Stimulated activated CD8-positive, alpha-beta memory T cell treated with anti-CD3 and anti-CD28 coated beads, Interleukin-4, amount 100 ng/mL, for 24 hours (primary cell): ENCODE measurements around the gene COL9A2.

Experiments
- DNase-seq: peaks from one replicate; pipeline ENCODE4 v3.0.0-alpha.2; 2020; ENCODE audit warnings: low read depth

Gene COL9A2

GRCh38 chr1:40318476-40318875 is 1.4 kb upstream of the COL9A2 start:
- DNase-seq, result no peak

- no peak for DNase-seq
Measured at GRCh38 chr1:40317394-40318074, 448 bp upstream of the COL9A2 start.

- DNase-seq, result no peak
Measured at GRCh38 chr1:40315795-40316594, 1.1 kb downstream of the COL9A2 start.

GRCh38 chr1:40315239-40315794 is 1.8 kb downstream of the COL9A2 start:
- peak; percentile 76 for DNase-seq

- no peak for DNase-seq
Measured at GRCh38 chr1:40314721-40315238, 2.3 kb downstream of the COL9A2 start.

- DNase-seq, result no peak
Measured at GRCh38 chr1:40313958-40314720, 2.9 kb downstream of the COL9A2 start.

- DNase-seq, result no peak
Measured at GRCh38 chr1:40313329-40313957, 3.6 kb downstream of the COL9A2 start.

- no peak for DNase-seq
Measured at GRCh38 chr1:40312238-40313205, 4.6 kb downstream of the COL9A2 start.

GRCh38 chr1:40311692-40312091 is 5.4 kb downstream of the COL9A2 start:
- no peak for DNase-seq

- DNase-seq, result no peak
Measured at GRCh38 chr1:40310983-40311642, 6.0 kb downstream of the COL9A2 start.

- no peak for DNase-seq
Measured at GRCh38 chr1:40310129-40310461, 7.0 kb downstream of the COL9A2 start.

- DNase-seq, result no peak
Measured at GRCh38 chr1:40309374-40310128, 7.5 kb downstream of the COL9A2 start.

- DNase-seq, result no peak
Measured at GRCh38 chr1:40308036-40308727, 8.9 kb downstream of the COL9A2 start.

GRCh38 chr1:40307186-40307585 is 9.9 kb downstream of the COL9A2 start:
- DNase-seq, result no peak

- no peak for DNase-seq
Measured at GRCh38 chr1:40306296-40306695, 10.8 kb downstream of the COL9A2 start.

- no peak for DNase-seq
Measured at GRCh38 chr1:40305871-40306270, 11.2 kb downstream of the COL9A2 start.

- no peak for DNase-seq
Measured at GRCh38 chr1:40305451-40305850, 11.6 kb downstream of the COL9A2 start.

GRCh38 chr1:40303790-40304189 is 13.3 kb downstream of the COL9A2 start:
- no peak for DNase-seq
